Hepatocyte (in vitro differentiated cells): Measurements from ENCODE around the gene TOR1AIP2. TPM values are rescaled to one million over a fixed set of nuclear protein-coding genes. Genes with fewer than 3 reads are reported as not detected.

ENCODE experiments used
- DNase-seq: peaks from one replicate; pipeline ENCODE4 v3.0.0-alpha.2; 2016; ENCODE audit warnings: low spot score
- H2AFZ ChIP-seq: fragments of 200-600 bp; sonication (generic); 2 replicates; pipeline ENCODE4 v1.6.0; 2016; ENCODE audit warnings: antibody characterized with exemption, mild to moderate bottlenecking
- H3K27ac ChIP-seq: fragments of 200-600 bp; sonication (generic); 2 replicates; pipeline ENCODE4 v1.5.1; 2016; ENCODE audit warnings: mild to moderate bottlenecking
- H3K27me3 ChIP-seq: fragments of 200-600 bp; sonication (generic); 2 replicates; pipeline ENCODE4 v1.6.1; 2016
- H3K36me3 ChIP-seq: fragments of 200-600 bp; sonication (generic); replicated peaks from 2 replicates; pipeline ENCODE4 v1.5.1; 2016; ENCODE audit warnings: low read depth; ENCODE audit not compliant: insufficient read depth
- H3K4me1 ChIP-seq: fragments of 200-600 bp; sonication (generic); 2 replicates; pipeline ENCODE4 v1.5.1; 2016; ENCODE audit warnings: mild to moderate bottlenecking, moderate library complexity; ENCODE audit not compliant: insufficient read depth
- H3K4me2 ChIP-seq: fragments of 200-600 bp; sonication (generic); 2 replicates; pipeline ENCODE4 v1.6.0; 2016
- H3K4me3 ChIP-seq: fragments of 200-600 bp; sonication (generic); 2 replicates; pipeline ENCODE4 v1.5.1; 2016; ENCODE audit warnings: mild to moderate bottlenecking
- H3K79me2 ChIP-seq: fragments of 200-600 bp; sonication (generic); 2 replicates; pipeline ENCODE4 v1.6.0; 2017; ENCODE audit warnings: mild to moderate bottlenecking
- H3K9me2 ChIP-seq: fragments of 200-600 bp; sonication (generic); replicated peaks from 2 replicates; pipeline ENCODE4 v1.6.0; 2017; ENCODE audit warnings: mild to moderate bottlenecking; ENCODE audit not compliant: insufficient read depth
- H3K9me3 ChIP-seq: fragments of 200-600 bp; sonication (generic); 2 replicates; pipeline ENCODE4 v1.5.1; 2016; ENCODE audit warnings: low read depth, mild to moderate bottlenecking
- H4K20me1 ChIP-seq: fragments of 200-600 bp; sonication (generic); 2 replicates; pipeline ENCODE4 v1.6.0; 2016; ENCODE audit warnings: mild to moderate bottlenecking; ENCODE audit not compliant: insufficient read depth, poor library complexity, severe bottlenecking
- CTCF ChIP-seq: fragments of 200-600 bp; sonication (generic); IDR thresholded peaks from 2 replicates; pipeline ENCODE4 v1.5.1; 2016; ENCODE audit warnings: antibody characterized with exemption, mild to moderate bottlenecking; ENCODE audit not compliant: poor library complexity
- EZH2 ChIP-seq: fragments of 200-600 bp; sonication (generic); IDR thresholded peaks from 2 replicates; pipeline ENCODE4 v1.6.1; 2016; ENCODE audit warnings: antibody characterized with exemption, mild to moderate bottlenecking, borderline replicate concordance
- EZH2phosphoT487 ChIP-seq: fragments of 200-600 bp; sonication (generic); IDR thresholded peaks from one replicate; pipeline ENCODE4 v1.6.1; 2018; ENCODE audit warnings: antibody characterized with exemption, mild to moderate bottlenecking, low read depth, moderate library complexity; ENCODE audit not compliant: unreplicated experiment, severe bottlenecking
- WGBS: methylation state at CpG from one replicate; pipeline ENCODE4 v1.1.6; 2016; ENCODE audit warnings: low lambda C conversion rate; ENCODE audit errors: missing lambda C conversion rate; 5-methylcytosine and 5-hydroxymethylcytosine counted together
- polyA plus RNA-seq: library from polyadenylated mRNA; unstranded; fragments of >200 nt; fragmentation: Nextera tagmentation; extraction: Ambion mirVana; gene quantifications from 2 replicates; pipeline ENCODE4 v1.2.1, GENCODE V29; 2016
- total RNA-seq: library from RNA; depleted of rRNA; stranded (reverse); fragments of >200 nt; gene quantifications from 2 replicates; pipeline ENCODE4 v1.2.3, GENCODE V29; 2014

The TOR1AIP2 gene
- total and polyA plus RNA-seq, 2 experiments from 2014 or later, result 36.6 to 158 TPM

- Histone ChIP-seq H3K36me3 (no peaks in the 10 kb centered on the region), H3K27me3 (no peaks in the 10 kb centered on the region), H2AFZ (no peak overlapping the region), H3K9me3 (no peaks in the 10 kb centered on the region), H3K4me3 (no peak overlapping the region), H4K20me1 (no peaks in the 10 kb centered on the region), H3K79me2 (no peaks in the 10 kb centered on the region), H3K9me2 (no peaks in the 10 kb centered on the region), H3K4me1 (no peaks in the 10 kb centered on the region), H3K4me2 (no peak overlapping the region), H3K27ac (no peak overlapping the region)
- no peak for DNase-seq
- TF ChIP-seq EZH2phosphoT487 (no peak), EZH2 (no peak), CTCF (no peak)
- WGBS, result 93% methylated on average over 9 of the region's 9 CpGs
Measured at GRCh38 chr1:179820226-179820970, 57.2 kb downstream of the TOR1AIP2 start.

GRCh38 chr1:179818743-179819173 is 58.8 kb downstream of the TOR1AIP2 start:
- no peak for DNase-seq
- Histone ChIP-seq H3K4me2 (no peak overlapping the region), H3K9me3 (no peaks in the 10 kb centered on the region), H4K20me1 (no peaks in the 10 kb centered on the region), H3K27me3 (no peaks in the 10 kb centered on the region), H3K36me3 (no peaks in the 10 kb centered on the region), H3K4me3 (no peak overlapping the region), H3K27ac (no peak overlapping the region), H3K4me1 (peaks cover 5% of the 10 kb centered on the region), H2AFZ (no peak overlapping the region), H3K79me2 (no peaks in the 10 kb centered on the region), H3K9me2 (no peaks in the 10 kb centered on the region)
- TF ChIP-seq EZH2, result no peak
- TF ChIP-seq EZH2phosphoT487, result no peak
- TF ChIP-seq CTCF, result no peak
- WGBS, result 74% methylated on average over 12 of the region's 14 CpGs

- no peak overlapping the region for H3K4me3 ChIP-seq
- H2AFZ ChIP-seq, result no peak overlapping the region
- H3K27ac ChIP-seq, result no peak overlapping the region
- TF ChIP-seq EZH2phosphoT487 (no peak), CTCF (no peak)
- H4K20me1 ChIP-seq, result no peaks in the 10 kb centered on the region
- no peaks in the 10 kb centered on the region for H3K27me3 ChIP-seq
- DNase-seq, result no peak
- no peak overlapping the region for H3K4me2 ChIP-seq
- no peaks in the 10 kb centered on the region for H3K79me2 ChIP-seq
- no peaks in the 10 kb centered on the region for H3K9me3 ChIP-seq
- peaks cover 5% of the 10 kb centered on the region for H3K4me1 ChIP-seq
- WGBS, result 90% methylated on average over 7 of the region's 7 CpGs
- H3K9me2 ChIP-seq, result no peaks in the 10 kb centered on the region
- H3K36me3 ChIP-seq, result no peaks in the 10 kb centered on the region
Measured at GRCh38 chr1:179818260-179818659, 59.3 kb downstream of the TOR1AIP2 start.
